Posterior cingulate gyrus (tissue), 11 donors: ENCODE data around the gene IPCEF1.
A peak's percentile ranks its signal among the peaks of the same experiment; 100 is the strongest.

Experiments used
- DNase-seq, 10 donors: peaks; one replicate each; pipeline versions ENCODE4 v3.0.0 to v3.0.0-alpha.2; 2020 to 2021; ENCODE audit warnings: mixed read lengths in 3 of 10
- intact Hi-C: fragments of 100-400 bp; cut with DNase I; formaldehyde crosslinking; loops from one replicate; pipeline ENCODE4 v1.15.1; 2023

IPCEF1 gene

GRCh38 chr6:154373971-154374370, 17.4 kb upstream of the IPCEF1 start:
- DNase-seq, result no peak
- intact Hi-C loops, result loop anchor here (5.0 kb wide), 1 partner anchor 217 kb away; no protein-coding TSS in a partner anchor

- intact Hi-C loops, result loop anchor here (5.0 kb wide), 1 partner anchor 214 kb away; no protein-coding TSS in a partner anchor
- no peak for DNase-seq
Measured at GRCh38 chr6:154371281-154371680, 14.7 kb upstream of the IPCEF1 start.

- peak in 6 of 10 donors; percentile 16 to 88 (median 37) for DNase-seq
- intact Hi-C loops, result loop anchor here (5.0 kb wide), 1 partner anchor 213 kb away; no protein-coding TSS in a partner anchor
Measured at GRCh38 chr6:154370545-154370944, 13.9 kb upstream of the IPCEF1 start.

- intact Hi-C loops, result no loop called here
- DNase-seq, result no peak
Measured at GRCh38 chr6:154367839-154368695, 11.5 kb upstream of the IPCEF1 start.

DNA sequence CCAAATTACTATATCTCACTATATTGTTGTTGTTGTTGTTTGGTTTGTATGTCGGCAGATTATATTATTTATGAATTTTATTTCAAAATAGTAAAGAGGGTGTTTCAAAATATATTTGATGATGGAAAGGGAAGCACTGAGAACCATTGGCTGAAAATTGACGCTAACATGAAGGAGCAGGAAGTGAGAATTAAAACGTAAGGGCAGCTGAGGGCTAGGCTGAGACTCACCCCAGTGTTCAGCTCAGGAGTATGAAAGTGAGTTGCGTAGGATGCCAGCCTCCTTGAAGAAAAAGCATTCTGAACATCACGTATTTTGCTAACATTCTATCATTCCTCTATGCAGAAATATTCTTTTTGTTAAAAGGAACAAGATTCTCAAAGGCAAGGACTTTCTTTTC, 10.7 kb upstream of the IPCEF1 start:
- intact Hi-C loops, result no loop called here
- DNase-seq, result no peak

GRCh38 chr6:154363821-154364220, 7.2 kb upstream of the IPCEF1 start:
- no peak for DNase-seq
- intact Hi-C loops, result no loop called here

- DNase-seq, result no peak
- intact Hi-C loops, result no loop called here
Measured at GRCh38 chr6:154361476-154361875, 4.9 kb upstream of the IPCEF1 start.

DNA sequence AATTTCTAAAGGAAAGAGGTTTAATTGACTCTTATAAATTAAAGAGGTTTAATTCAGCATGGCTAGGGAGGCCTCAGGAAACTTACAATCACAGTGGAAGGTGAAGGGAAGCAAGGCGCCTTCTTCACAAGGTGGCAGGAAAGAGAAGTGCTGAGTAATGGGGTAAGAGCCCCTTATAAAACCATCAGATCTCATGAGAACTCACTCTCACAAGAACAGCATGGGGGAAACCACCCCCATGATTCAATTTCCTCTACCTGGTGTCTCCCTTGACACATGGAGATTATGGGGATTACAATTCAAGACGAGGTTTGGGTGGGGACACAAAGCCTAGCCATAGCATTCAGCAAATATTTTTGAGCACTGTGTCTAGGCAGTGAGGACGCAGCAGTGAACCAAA, 3.9 kb upstream of the IPCEF1 start:
- DNase-seq, result no peak
- intact Hi-C loops, result no loop called here

- DNase-seq, result no peak
- intact Hi-C loops, result no loop called here
Measured at GRCh38 chr6:154359679-154360078, 3.1 kb upstream of the IPCEF1 start.

- DNase-seq, result peak in 5 of 10 donors; percentile 19 to 84 (median 26)
- intact Hi-C loops, result no loop called here
Measured at GRCh38 chr6:154359161-154359574, 2.6 kb upstream of the IPCEF1 start.

- intact Hi-C loops, result no loop called here
- DNase-seq, result no peak
Measured at GRCh38 chr6:154358019-154358545, 1.5 kb upstream of the IPCEF1 start.

DNA sequence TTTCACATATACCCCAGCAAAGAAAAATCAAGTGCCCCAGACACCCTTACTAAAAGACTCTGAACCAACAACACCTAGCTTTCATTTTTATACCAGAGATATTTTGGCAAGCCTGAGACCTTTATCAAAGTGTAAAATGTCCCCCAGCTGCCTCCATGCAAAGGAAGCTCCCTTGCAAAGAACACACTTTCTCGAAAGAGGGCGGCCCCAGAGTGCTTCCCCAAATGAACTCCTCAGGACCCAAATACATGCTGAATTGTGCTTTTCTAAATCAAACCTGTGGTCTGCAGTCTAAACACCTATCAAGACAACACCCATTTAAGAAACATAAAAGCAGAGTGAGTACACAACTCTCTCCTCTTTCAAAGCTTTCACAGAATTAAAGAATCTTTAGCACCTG, 490 bp downstream of the IPCEF1 start:
- no peak for DNase-seq
- intact Hi-C loops, result no loop called here

GRCh38 chr6:154354265-154354777, 2.3 kb downstream of the IPCEF1 start:
- intact Hi-C loops, result no loop called here
- DNase-seq, result no peak

DNA sequence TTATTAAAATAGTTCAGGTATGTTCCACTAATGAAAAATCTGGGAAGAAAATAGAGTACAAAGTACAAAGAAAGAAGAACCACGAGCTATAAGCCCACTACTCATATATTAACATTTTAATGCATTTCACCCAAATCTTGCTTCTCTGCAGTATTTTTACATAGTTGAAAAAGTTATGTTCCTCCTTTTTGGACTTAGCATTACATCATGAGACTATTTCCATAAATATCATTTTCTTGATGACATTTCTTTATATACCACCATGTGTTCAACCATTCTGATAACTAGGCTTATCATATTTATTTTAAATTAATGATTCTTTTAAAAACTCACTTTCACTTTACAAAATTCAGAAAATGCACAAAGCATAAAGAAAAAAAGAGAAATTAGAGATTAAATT, 3.0 kb downstream of the IPCEF1 start:
- intact Hi-C loops, result no loop called here
- DNase-seq, result no peak

GRCh38 chr6:154352898-154353585, 3.6 kb downstream of the IPCEF1 start:
- intact Hi-C loops, result no loop called here

GRCh38 chr6:154350293-154350692, 6.3 kb downstream of the IPCEF1 start:
- intact Hi-C loops, result no loop called here

More at GRCh38 chr6:154352898-154353585, 3.6 kb downstream of the IPCEF1 start:
- no peak for DNase-seq

DNA sequence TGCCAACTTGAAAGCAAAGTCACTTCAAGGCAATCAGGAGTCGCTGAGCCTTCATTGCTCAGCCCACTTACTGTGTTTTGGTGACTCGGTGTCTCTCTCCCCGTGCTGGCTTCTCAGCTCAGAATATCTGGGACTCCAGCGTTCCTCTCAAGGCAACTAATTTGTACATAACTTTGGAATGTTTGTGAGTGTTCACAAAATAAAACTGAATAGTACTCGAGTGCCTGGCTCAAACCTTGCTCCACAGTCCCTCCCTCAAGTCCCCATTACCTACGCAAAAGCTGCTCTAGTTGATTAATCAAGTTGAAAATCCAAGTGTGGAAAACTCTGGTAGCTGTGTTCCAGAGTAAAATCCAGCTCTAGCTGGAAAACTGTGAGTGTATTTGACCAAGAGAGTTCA, 8.6 kb downstream of the IPCEF1 start:
- DNase-seq, result no peak
- intact Hi-C loops, result no loop called here

More at GRCh38 chr6:154350293-154350692, 6.3 kb downstream of the IPCEF1 start:
- no peak for DNase-seq

DNA sequence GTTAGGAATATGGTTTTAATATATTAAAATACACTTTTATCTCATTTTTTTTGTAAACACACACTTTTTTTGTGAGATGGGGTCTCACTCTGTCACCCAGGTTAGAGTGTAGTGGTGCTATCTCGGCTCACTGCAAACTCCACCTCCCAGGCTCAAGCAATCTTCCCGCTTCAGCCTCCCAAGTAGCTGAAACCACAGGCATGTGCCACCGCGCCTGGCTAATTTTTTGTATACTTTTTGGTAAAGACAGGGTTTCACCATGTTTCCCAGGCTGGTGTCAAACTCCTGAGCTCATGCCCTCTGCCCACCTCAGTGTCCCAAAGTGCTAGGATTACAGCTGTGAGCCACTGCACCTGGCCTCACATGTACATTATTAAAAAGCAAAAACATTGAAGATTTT, 10.8 kb downstream of the IPCEF1 start:
- intact Hi-C loops, result no loop called here
- DNase-seq, result no peak

DNA sequence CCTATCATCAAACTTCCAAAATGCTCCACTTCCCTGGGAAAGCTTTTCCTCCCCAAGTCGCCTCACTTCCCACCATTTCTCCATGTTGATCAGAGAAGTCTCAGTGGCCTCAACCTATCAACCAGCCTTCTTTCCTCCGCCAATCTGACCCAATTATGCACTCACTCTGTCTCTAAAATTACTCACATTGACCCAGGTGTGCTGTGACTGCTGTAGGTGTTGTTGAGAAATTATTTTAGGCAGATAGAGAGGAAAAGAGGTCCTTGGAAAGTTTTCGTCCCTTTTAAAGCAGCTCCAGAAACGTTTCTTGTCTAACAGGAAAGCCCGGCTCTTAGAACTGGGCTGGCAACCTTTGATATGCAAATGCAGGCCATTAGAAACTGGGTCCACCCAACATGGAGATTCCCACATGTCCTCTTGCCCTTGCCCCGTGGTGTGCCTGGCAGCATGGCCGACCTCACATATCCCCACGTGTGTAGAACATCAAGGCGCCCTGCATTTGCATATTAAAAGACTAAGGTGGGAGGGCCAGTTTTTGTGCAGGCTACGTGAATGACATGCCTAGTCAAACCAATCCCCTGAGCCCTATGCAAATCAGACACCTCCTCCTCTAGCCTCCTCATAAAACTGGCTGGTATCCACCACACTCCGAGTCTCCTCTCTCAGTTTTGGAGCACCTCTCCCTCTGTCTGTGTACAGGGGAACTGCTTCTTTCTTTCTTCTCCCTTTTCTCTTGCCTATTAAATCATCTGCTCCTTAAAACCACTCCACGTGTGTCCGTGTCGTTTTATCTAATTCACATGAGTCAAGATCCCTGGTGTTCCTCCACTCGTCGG, 12.9 kb downstream of the IPCEF1 start:
- peak in 2 of 10 donors; percentile 12 to 71 for DNase-seq
- intact Hi-C loops, result no loop called here

DNA sequence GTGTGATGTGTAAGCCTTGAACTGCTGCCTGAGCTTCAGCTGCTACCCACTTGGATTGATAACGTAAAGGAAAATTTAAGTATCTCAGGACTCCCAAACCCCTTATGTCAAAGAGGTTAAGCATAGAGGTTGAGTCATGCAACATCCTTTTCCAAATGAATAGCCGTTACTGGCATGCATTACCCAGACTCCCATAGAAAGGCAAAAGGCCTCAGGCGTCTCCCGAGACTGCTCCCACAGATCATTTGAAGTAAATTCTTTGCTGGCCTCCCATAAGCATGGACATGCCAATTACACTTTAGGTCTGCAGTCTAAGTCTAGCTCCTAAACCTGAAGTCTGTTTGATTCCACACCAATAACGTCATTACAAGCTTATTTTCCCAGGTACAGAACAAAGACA, 14.7 kb downstream of the IPCEF1 start:
- no peak for DNase-seq
- intact Hi-C loops, result no loop called here
